ENCODE results near the gene ADIPOR1.
"Not testable (repeated sequence)": the region's sequence is repeated elsewhere in the genome, so short reads cannot be mapped to it uniquely, and the experiment has no call there.

Gene ADIPOR1

GRCh38 chr1:202936409-202936808, 21.7 kb downstream of the ADIPOR1 start:
- not testable (repeated sequence) for DNase-seq (ENCODE audit: low read depth)

GRCh38 chr1:202935844-202936243, 22.3 kb downstream of the ADIPOR1 start:
- DNase-seq (ENCODE audit: low read depth): no peak

- DNase-seq (ENCODE audit: low read depth): no peak
Measured at GRCh38 chr1:202934755-202935154, 23.4 kb downstream of the ADIPOR1 start.

- DNase-seq (ENCODE audit: low read depth): no peak
Measured at GRCh38 chr1:202932476-202932875, 25.6 kb downstream of the ADIPOR1 start.

GRCh38 chr1:202926581-202927491, 31.3 kb downstream of the ADIPOR1 start, which contains the start of gene KLHL12:
Gene KLHL12 (minus strand): TSS chr1:202927234. CDS start chr1:202925162, 2,072 bp downstream.
- DNase-seq (ENCODE audit: low read depth): peak; percentile 91

GRCh38 chr1:202923533-202923932, 34.6 kb downstream of the ADIPOR1 start:
- no peak for DNase-seq (ENCODE audit: low read depth)

- no peak for DNase-seq (ENCODE audit: low read depth)
Measured at GRCh38 chr1:202919615-202920014, 38.5 kb downstream of the ADIPOR1 start.

GRCh38 chr1:202915146-202915545, 43.0 kb downstream of the ADIPOR1 start:
- no peak for DNase-seq (ENCODE audit: low read depth)

GRCh38 chr1:202912476-202912875, 45.6 kb downstream of the ADIPOR1 start:
- not testable (repeated sequence) for DNase-seq (ENCODE audit: low read depth)

- DNase-seq (ENCODE audit: low read depth): no peak
Measured at GRCh38 chr1:202909494-202909893, 48.6 kb downstream of the ADIPOR1 start.

- no peak for DNase-seq (ENCODE audit: low read depth)
Measured at GRCh38 chr1:202908998-202909397, 49.1 kb downstream of the ADIPOR1 start.

- DNase-seq (ENCODE audit: low read depth): no peak
Measured at GRCh38 chr1:202905331-202905730, 52.8 kb downstream of the ADIPOR1 start.

- not testable (repeated sequence) for DNase-seq (ENCODE audit: low read depth)
Measured at GRCh38 chr1:202903808-202904207, 54.3 kb downstream of the ADIPOR1 start.

GRCh38 chr1:202901555-202901954, 56.6 kb downstream of the ADIPOR1 start:
- DNase-seq (ENCODE audit: low read depth): no peak

- DNase-seq (ENCODE audit: low read depth): no peak
Measured at GRCh38 chr1:202892501-202892900, 65.6 kb downstream of the ADIPOR1 start.
